Astrocyte of the spinal cord (primary cell): ENCODE data around the gene CHRDL2.

Experiments
- DNase-seq: peaks from one replicate; pipeline ENCODE4 v3.0.0; 2011; ENCODE audit warnings: low read depth, low spot score
- H3K4me3 ChIP-seq: 2 replicates; pipeline ENCODE4 v1.5.1; 2011; ENCODE audit warnings: low read depth, mild to moderate bottlenecking, low read length, moderate library complexity
- in situ Hi-C: cut with HindIII; loops from 2 replicates; pipeline ENCODE4 v1.10.0; 2017; ENCODE audit warnings: low sequenced_read_pairs
- TF ChIP-seq, protein P1 (sequence below): IDR thresholded peaks from 2 replicates; pipeline ENCODE4 v1.5.1; 2012; ENCODE audit warnings: low read depth, mild to moderate bottlenecking, low read length, inconsistent platforms

CHRDL2 gene

GRCh38 chr11:74672956-74673692 is 58.1 kb downstream of the CHRDL2 start:
- in situ Hi-C loops, result no loop called here
- no peak overlapping the region for H3K4me3 ChIP-seq
- DNase-seq, result peak; percentile 98
- TF ChIP-seq, protein P1, sequence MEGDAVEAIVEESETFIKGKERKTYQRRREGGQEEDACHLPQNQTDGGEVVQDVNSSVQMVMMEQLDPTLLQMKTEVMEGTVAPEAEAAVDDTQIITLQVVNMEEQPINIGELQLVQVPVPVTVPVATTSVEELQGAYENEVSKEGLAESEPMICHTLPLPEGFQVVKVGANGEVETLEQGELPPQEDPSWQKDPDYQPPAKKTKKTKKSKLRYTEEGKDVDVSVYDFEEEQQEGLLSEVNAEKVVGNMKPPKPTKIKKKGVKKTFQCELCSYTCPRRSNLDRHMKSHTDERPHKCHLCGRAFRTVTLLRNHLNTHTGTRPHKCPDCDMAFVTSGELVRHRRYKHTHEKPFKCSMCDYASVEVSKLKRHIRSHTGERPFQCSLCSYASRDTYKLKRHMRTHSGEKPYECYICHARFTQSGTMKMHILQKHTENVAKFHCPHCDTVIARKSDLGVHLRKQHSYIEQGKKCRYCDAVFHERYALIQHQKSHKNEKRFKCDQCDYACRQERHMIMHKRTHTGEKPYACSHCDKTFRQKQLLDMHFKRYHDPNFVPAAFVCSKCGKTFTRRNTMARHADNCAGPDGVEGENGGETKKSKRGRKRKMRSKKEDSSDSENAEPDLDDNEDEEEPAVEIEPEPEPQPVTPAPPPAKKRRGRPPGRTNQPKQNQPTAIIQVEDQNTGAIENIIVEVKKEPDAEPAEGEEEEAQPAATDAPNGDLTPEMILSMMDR, result no peak

- no peak for DNase-seq
- H3K4me3 ChIP-seq, result no peak overlapping the region
- in situ Hi-C loops, result no loop called here
- TF ChIP-seq, protein P1, result peak; percentile 12
Measured at GRCh38 chr11:74672332-74672955, 58.8 kb downstream of the CHRDL2 start.

GRCh38 chr11:74671520-74672196 is 59.6 kb downstream of the CHRDL2 start:
- no peak overlapping the region for H3K4me3 ChIP-seq
- DNase-seq, result peak; percentile 45
- in situ Hi-C loops, result no loop called here
- TF ChIP-seq, protein P1, result no peak

DNA sequence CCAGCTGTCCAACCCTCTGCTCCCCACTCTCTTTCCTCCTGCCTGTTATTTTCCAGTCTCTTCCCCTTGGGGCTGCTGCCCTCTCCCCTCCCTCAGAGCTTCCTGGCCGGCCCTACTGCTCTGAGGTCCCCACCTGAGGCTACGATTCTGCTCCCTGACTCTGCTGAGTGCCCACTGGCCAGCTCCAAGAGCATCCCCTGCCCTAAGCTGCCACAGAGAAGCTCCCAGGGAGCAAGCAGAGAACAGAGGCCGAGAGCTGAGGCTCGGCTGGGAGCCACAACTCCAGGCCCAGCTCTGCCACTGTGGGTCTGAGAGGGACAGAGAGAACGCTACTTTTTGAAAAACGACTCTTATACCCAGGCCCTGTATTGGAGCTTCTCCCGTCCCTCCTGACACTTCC is 61.1 kb downstream of the CHRDL2 start:
- in situ Hi-C loops, result no loop called here
- no peak overlapping the region for H3K4me3 ChIP-seq
- TF ChIP-seq, protein P1, result no peak
- no peak for DNase-seq

DNA sequence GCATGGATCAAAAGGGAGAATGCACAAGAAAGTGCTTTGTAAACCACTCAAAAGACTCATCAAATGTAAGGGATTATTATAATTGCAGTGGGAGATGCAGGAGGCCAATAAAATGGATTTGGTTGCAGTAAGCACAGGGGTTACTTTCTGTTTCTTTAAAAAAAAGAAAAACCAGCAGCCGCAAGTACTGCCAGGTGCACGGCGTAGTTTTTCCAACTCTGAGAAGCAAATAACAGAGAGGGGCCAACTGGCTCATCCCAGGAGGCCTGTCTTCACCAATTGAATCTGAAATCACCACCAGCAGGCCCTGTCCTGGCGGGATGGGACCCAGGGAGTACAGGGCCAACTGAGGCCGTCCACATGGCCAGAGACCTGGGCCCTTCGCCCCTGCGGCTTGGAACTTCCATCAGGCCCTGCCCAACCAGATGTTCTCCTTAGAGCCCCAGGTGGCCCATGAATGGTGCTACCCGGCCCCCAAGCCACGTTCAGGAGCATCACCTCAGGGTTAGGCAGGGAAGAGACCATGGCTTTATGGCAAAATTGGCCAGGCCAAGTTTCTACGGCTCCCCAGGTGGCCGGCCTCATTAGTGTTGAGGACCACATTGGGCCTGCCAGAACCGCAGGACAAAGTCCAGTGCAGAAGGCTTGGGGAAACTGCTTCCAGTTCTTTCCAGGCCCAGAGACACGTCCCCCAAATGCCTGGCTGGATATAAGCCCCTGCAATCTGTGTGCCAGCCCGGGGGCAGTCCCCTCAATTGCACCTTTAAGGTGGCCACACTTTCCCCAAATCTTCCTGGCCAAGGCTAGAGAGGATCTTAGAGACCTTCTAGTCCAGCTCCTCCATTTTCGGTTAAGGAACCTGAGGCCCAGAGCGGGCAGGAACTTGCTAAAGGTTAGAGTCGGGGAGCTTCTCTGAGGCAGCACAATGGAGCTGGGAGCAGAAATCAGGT is 61.7 kb downstream of the CHRDL2 start:
- no peak overlapping the region for H3K4me3 ChIP-seq
- no peak for DNase-seq
- TF ChIP-seq, protein P1, result no peak
- in situ Hi-C loops, result no loop called here

GRCh38 chr11:74663315-74663714 is 67.9 kb downstream of the CHRDL2 start:
- TF ChIP-seq, protein P1, result no peak
- no peak overlapping the region for H3K4me3 ChIP-seq
- in situ Hi-C loops, result no loop called here
- no peak for DNase-seq
